Lower leg skin (tissue), 3 donors: ENCODE results near the gene TLL2.

Experiments
- POLR2A ChIP-seq, 2 donors: fragments of 450-650 bp; IDR thresholded peaks; one replicate each; pipeline ENCODE4 v1.6.1; 2016 to 2017; ENCODE audit warnings: antibody characterized with exemption in 2 of 2, mild to moderate bottlenecking in 1 of 2, moderate library complexity in 1 of 2
- TF ChIP-seq, protein P1 (sequence below), 3 donors: fragments of 450-650 bp; IDR thresholded peaks; one replicate each; pipeline ENCODE4 v1.5.1; 2016; ENCODE audit warnings: antibody characterized with exemption in 3 of 3, mild to moderate bottlenecking in 3 of 3, moderate library complexity in 2 of 3

DNA sequence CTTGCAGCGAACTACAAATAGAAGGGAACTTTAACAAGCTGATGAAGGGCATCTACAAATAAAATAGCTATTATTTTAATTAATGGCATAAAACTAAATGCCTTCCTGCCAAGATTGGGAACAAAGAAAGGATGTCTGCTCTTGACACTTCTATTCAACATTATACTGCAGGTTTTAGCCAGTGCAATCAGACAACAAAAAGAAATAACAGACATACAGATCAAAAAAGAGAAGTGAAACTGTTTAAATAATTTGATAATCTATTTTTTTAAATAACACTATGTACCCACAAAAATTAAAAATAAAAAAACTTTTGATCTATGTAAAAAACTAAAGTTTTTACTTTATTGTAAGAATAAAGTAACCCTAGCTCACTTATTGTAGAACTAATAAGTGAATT is 22.4 kb upstream of the TLL2 start:
- TF ChIP-seq, protein P1, sequence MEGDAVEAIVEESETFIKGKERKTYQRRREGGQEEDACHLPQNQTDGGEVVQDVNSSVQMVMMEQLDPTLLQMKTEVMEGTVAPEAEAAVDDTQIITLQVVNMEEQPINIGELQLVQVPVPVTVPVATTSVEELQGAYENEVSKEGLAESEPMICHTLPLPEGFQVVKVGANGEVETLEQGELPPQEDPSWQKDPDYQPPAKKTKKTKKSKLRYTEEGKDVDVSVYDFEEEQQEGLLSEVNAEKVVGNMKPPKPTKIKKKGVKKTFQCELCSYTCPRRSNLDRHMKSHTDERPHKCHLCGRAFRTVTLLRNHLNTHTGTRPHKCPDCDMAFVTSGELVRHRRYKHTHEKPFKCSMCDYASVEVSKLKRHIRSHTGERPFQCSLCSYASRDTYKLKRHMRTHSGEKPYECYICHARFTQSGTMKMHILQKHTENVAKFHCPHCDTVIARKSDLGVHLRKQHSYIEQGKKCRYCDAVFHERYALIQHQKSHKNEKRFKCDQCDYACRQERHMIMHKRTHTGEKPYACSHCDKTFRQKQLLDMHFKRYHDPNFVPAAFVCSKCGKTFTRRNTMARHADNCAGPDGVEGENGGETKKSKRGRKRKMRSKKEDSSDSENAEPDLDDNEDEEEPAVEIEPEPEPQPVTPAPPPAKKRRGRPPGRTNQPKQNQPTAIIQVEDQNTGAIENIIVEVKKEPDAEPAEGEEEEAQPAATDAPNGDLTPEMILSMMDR (IDR thresholded peaks at IDR 0.05), result no peak
- no peak for TF ChIP-seq POLR2A (IDR thresholded peaks at IDR 0.05)
